OCI-LY3 (cell line): ENCODE data around the gene OR6F1.
"Not testable (repeated sequence)": the region's sequence is repeated elsewhere in the genome, so short reads cannot be mapped to it uniquely, and the experiment has no call there.

Source experiments
- H2AFZ ChIP-seq: fragments of 200-600, 300-600 bp; shearing (Covaris generic); 2 replicates; pipeline ENCODE4 v1.6.0; 2014; ENCODE audit warnings: antibody characterized with exemption, low read depth, low read length
- H3K27ac ChIP-seq: fragments of 200-600, 300-600 bp; sonication (generic); 2 replicates; pipeline ENCODE4 v1.5.1; 2014; ENCODE audit warnings: mild to moderate bottlenecking, low read length, moderate library complexity, mixed read lengths
- H3K27me3 ChIP-seq: fragments of 200-600, 300-600 bp; sonication (generic); 2 replicates; pipeline ENCODE4 v1.6.1; 2014; ENCODE audit warnings: low read depth, low read length, mixed read lengths
- H3K36me3 ChIP-seq: fragments of 200-600, 300-600 bp; sonication (generic); replicated peaks from 2 replicates; pipeline ENCODE3; 2014; ENCODE audit warnings: low read depth, low read length, mixed read lengths
- H3K4me1 ChIP-seq: fragments of 300-600, 200-600 bp; sonication (generic); 2 replicates; pipeline ENCODE4 v1.6.1; 2014; ENCODE audit warnings: low read length, mixed read lengths
- H3K4me2 ChIP-seq: fragments of 200-600, 300-600 bp; sonication (generic); 2 replicates; pipeline ENCODE4 v1.6.1; 2014; ENCODE audit warnings: low read length, mixed read lengths
- H3K4me3 ChIP-seq: fragments of 300-600, 200-600 bp; sonication (generic); 2 replicates; pipeline ENCODE4 v1.5.1; 2014; ENCODE audit warnings: antibody characterized with exemption, mild to moderate bottlenecking, low read length, moderate library complexity
- H3K79me2 ChIP-seq: fragments of 300-600, 200-600 bp; shearing (Covaris generic); 2 replicates; pipeline ENCODE4 v1.6.1; 2014; ENCODE audit warnings: mild to moderate bottlenecking, low read length, mixed read lengths
- H3K9ac ChIP-seq: fragments of 300-600, 200-600 bp; shearing (Covaris generic); 2 replicates; pipeline ENCODE4 v1.6.0; 2014; ENCODE audit warnings: mild to moderate bottlenecking, low read length, moderate library complexity
- H3K9me3 ChIP-seq: fragments of 200-600, 300-600 bp; shearing (Covaris generic); 2 replicates; pipeline ENCODE4 v1.6.1; 2014; ENCODE audit warnings: low read length, mixed read lengths; ENCODE audit not compliant: insufficient read depth
- H4K20me1 ChIP-seq: fragments of 200-600, 300-600 bp; sonication (generic); 2 replicates; pipeline ENCODE4 v1.6.1; 2016; ENCODE audit warnings: low read length, mixed read lengths; ENCODE audit not compliant: insufficient read depth
- EZH2phosphoT487 ChIP-seq: fragments of 200-600 bp; shearing (Covaris generic); IDR thresholded peaks from 2 replicates; pipeline ENCODE4 v1.6.1; 2018; ENCODE audit warnings: antibody characterized with exemption, mixed run types, low read depth
- TF ChIP-seq, protein P1 (sequence below): fragments of 200-600, 300-600 bp; sonication (generic); IDR thresholded peaks from 2 replicates; pipeline ENCODE4 v1.5.1; 2014; ENCODE audit warnings: antibody characterized with exemption, low read length, low read depth

The OR6F1 gene

DNA sequence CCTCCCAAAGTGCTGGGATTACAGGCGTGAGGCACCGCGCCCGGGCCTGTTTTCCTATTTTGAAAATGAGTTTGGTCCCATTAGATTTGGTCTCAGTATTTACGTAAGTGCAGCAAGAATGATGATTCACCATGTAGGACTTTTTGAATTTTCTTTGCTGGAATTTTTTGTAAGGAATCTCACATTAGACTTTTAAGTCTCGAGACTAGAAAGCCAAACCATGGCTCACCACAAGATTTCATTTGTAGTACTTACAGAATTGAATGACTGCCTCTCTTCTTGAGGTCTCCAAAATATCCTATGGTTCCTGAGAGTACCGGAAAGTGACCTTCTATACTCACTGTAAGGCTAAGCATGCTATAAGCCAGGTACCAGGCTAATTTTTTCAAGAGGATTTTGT is 31.2 kb upstream of the OR6F1 start:
- H3K79me2 ChIP-seq, result no peaks in the 10 kb centered on the region
- H3K4me1 ChIP-seq, result no peaks in the 10 kb centered on the region
- no peaks in the 10 kb centered on the region for H4K20me1 ChIP-seq
- H3K4me2 ChIP-seq, result no peak overlapping the region
- no peak overlapping the region for H3K4me3 ChIP-seq
- H3K36me3 ChIP-seq, result no peaks in the 10 kb centered on the region
- H2AFZ ChIP-seq, result no peak overlapping the region
- H3K9ac ChIP-seq, result no peak overlapping the region
- no peak overlapping the region for H3K27ac ChIP-seq
- no peaks in the 10 kb centered on the region for H3K9me3 ChIP-seq
- no peaks in the 10 kb centered on the region for H3K27me3 ChIP-seq
- no peak for TF ChIP-seq EZH2phosphoT487
- TF ChIP-seq, protein P1, sequence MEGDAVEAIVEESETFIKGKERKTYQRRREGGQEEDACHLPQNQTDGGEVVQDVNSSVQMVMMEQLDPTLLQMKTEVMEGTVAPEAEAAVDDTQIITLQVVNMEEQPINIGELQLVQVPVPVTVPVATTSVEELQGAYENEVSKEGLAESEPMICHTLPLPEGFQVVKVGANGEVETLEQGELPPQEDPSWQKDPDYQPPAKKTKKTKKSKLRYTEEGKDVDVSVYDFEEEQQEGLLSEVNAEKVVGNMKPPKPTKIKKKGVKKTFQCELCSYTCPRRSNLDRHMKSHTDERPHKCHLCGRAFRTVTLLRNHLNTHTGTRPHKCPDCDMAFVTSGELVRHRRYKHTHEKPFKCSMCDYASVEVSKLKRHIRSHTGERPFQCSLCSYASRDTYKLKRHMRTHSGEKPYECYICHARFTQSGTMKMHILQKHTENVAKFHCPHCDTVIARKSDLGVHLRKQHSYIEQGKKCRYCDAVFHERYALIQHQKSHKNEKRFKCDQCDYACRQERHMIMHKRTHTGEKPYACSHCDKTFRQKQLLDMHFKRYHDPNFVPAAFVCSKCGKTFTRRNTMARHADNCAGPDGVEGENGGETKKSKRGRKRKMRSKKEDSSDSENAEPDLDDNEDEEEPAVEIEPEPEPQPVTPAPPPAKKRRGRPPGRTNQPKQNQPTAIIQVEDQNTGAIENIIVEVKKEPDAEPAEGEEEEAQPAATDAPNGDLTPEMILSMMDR, result no peak

GRCh38 chr1:247746391-247746935 is 30.0 kb upstream of the OR6F1 start:
- H4K20me1 ChIP-seq, result no peaks in the 10 kb centered on the region
- no peaks in the 10 kb centered on the region for H3K79me2 ChIP-seq
- H2AFZ ChIP-seq, result no peak overlapping the region
- no peak overlapping the region for H3K4me3 ChIP-seq
- no peaks in the 10 kb centered on the region for H3K36me3 ChIP-seq
- H3K4me2 ChIP-seq, result no peak overlapping the region
- H3K9me3 ChIP-seq, result no peaks in the 10 kb centered on the region
- no peaks in the 10 kb centered on the region for H3K27me3 ChIP-seq
- H3K9ac ChIP-seq, result no peak overlapping the region
- TF ChIP-seq EZH2phosphoT487, result no peak
- TF ChIP-seq, protein P1, result no peak
- H3K27ac ChIP-seq, result no peak overlapping the region
- H3K4me1 ChIP-seq, result no peaks in the 10 kb centered on the region

- H3K9me3 ChIP-seq, H2AFZ ChIP-seq, H3K4me3 ChIP-seq, H3K79me2 ChIP-seq, H4K20me1 ChIP-seq, H3K27me3 ChIP-seq, H3K36me3 ChIP-seq, H3K4me1 ChIP-seq, H3K9ac ChIP-seq, H3K27ac ChIP-seq, H3K4me2 ChIP-seq: not testable (repeated sequence)
Measured at GRCh38 chr1:247742215-247742760, 25.8 kb upstream of the OR6F1 start.

- Histone ChIP-seq H3K9ac (no peak overlapping the region), H3K4me1 (no peaks in the 10 kb centered on the region), H3K36me3 (no peaks in the 10 kb centered on the region), H3K27ac (no peak overlapping the region), H3K79me2 (no peaks in the 10 kb centered on the region), H3K9me3 (no peaks in the 10 kb centered on the region), H4K20me1 (no peaks in the 10 kb centered on the region), H3K4me2 (no peak overlapping the region), H2AFZ (no peak overlapping the region), H3K27me3 (peaks cover 8% of the 10 kb centered on the region), H3K4me3 (no peak overlapping the region)
- TF ChIP-seq, protein P1, result no peak
- TF ChIP-seq EZH2phosphoT487, result no peak
Measured at GRCh38 chr1:247741756-247742155, 25.3 kb upstream of the OR6F1 start.

- Histone ChIP-seq H3K9me3 (no peaks in the 10 kb centered on the region), H4K20me1 (no peaks in the 10 kb centered on the region), H3K4me1 (no peaks in the 10 kb centered on the region), H3K9ac (no peak overlapping the region), H3K4me3 (no peak overlapping the region), H3K27me3 (peaks cover 8% of the 10 kb centered on the region), H2AFZ (no peak overlapping the region), H3K36me3 (no peaks in the 10 kb centered on the region), H3K4me2 (no peak overlapping the region), H3K79me2 (no peaks in the 10 kb centered on the region), H3K27ac (no peak overlapping the region)
- TF ChIP-seq EZH2phosphoT487, result no peak
- TF ChIP-seq, protein P1, result no peak
Measured at GRCh38 chr1:247740721-247741120, 24.3 kb upstream of the OR6F1 start.
